Esophagus (tissue), 2 donors: ENCODE data around the gene SMARCA4. TPM values are rescaled to one million over a fixed set of nuclear protein-coding genes. Genes with fewer than 3 reads are reported as not detected.

Experiments
- H3K27ac ChIP-seq, 2 donors: one replicate each; pipeline ENCODE4 v1.5.1; 2013; ENCODE audit warnings: low read depth in 2 of 2, mild to moderate bottlenecking in 2 of 2, inconsistent platforms in 1 of 2, low read length in 1 of 2, moderate library complexity in 1 of 2
- H3K27me3 ChIP-seq, 2 donors: one replicate each; pipeline ENCODE4 v1.6.1; 2013; ENCODE audit warnings: low read length in 2 of 2, control low read depth in 1 of 2, mild to moderate bottlenecking in 1 of 2; ENCODE audit not compliant: insufficient read depth in 2 of 2, control insufficient read depth in 1 of 2
- H3K36me3 ChIP-seq, 2 donors: one replicate each; pipeline ENCODE4 v1.6.1; 2013; ENCODE audit warnings: low read length in 1 of 2; ENCODE audit not compliant: control insufficient read depth in 2 of 2, insufficient read depth in 2 of 2
- H3K4me1 ChIP-seq, 2 donors: one replicate each; pipeline ENCODE4 v1.6.1; 2013; ENCODE audit warnings: low read length in 1 of 2; ENCODE audit not compliant: control insufficient read depth in 2 of 2, insufficient read depth in 2 of 2
- H3K4me3 ChIP-seq, 2 donors: one replicate each; pipeline ENCODE4 v1.5.1; 2013; ENCODE audit warnings: low read length in 2 of 2, mild to moderate bottlenecking in 2 of 2, low read depth in 1 of 2, moderate library complexity in 1 of 2
- H3K9me3 ChIP-seq, 2 donors: one replicate each; pipeline ENCODE4 v1.6.1; 2013; ENCODE audit warnings: mild to moderate bottlenecking in 2 of 2, low read depth in 1 of 2, low read length in 1 of 2, moderate library complexity in 1 of 2; ENCODE audit not compliant: control insufficient read depth in 2 of 2, insufficient read depth in 1 of 2
- WGBS, 2 donors: extraction: QIAGEN DNeasy Blood & Tissue Kit; methylation state at CpG; one replicate each; pipeline ENCODE4 v1.1.7; 2013; 5-methylcytosine and 5-hydroxymethylcytosine counted together
- polyA plus RNA-seq, 2 donors: library from polyadenylated mRNA; stranded (reverse); fragments of 200-250 nt; gene quantifications; one replicate each; pipeline ENCODE4 v1.2.3, GENCODE V29; 2013
- donor health status: healthy with polysubstance abuse.
- donor health status: Bipolar disorder and iron deficiency.

Gene SMARCA4
- polyA plus RNA-seq, 2 donors, result 66.8 to 113 TPM

DNA sequence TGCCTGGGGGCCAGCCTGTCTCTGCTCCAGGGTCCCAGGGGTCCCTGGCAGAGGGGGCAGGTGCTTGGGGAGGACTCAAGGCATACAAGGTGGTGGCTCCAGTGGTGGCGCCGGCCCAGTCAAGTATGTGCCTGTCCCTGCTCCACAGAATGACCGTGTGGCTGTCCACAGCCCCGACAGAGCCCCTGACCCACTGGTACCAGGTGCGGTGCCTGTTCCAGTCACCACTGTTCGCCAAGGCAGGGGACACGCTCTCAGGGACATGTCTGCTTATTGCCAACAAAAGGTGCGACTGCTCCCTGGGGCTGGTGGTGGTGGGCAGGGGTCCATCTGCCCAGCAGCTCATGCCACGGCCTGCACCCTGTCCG, 40.6 kb upstream of the SMARCA4 start:
- Histone ChIP-seq H3K4me3 (no peak overlapping the region), H3K9me3 (no peaks in the 10 kb centered on the region), H3K27me3 (no peaks in the 10 kb centered on the region), H3K36me3 (peaks cover 4 to 51% of the 10 kb centered on the region in 2 donors), H3K4me1 (peaks cover 0 to 11% of the 10 kb centered on the region in 2 donors), H3K27ac (no peak overlapping the region)
- 91 to 92% methylated on average over 10 of the region's 10 CpGs for WGBS, 2 donors

DNA sequence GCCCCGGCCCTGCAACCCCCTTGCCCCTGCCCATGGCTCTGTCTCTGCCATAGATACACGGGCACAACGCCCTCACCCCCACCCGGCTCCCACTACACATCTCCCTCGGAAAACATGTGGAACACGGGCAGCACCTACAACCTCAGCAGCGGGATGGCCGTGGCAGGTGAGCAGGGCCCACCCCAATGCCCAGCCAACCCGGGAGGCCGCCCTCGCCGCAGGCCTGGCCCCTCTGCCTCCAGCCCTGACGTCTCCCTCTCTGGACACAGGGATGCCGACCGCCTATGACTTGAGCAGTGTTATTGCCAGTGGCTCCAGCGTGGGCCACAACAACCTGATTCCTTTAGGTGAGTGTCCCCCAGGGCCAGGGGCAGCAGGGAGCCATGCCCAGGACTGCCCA, 40.0 kb upstream of the SMARCA4 start:
- WGBS, 2 donors, result 82 to 87% methylated on average over 16 of the region's 16 CpGs

DNA sequence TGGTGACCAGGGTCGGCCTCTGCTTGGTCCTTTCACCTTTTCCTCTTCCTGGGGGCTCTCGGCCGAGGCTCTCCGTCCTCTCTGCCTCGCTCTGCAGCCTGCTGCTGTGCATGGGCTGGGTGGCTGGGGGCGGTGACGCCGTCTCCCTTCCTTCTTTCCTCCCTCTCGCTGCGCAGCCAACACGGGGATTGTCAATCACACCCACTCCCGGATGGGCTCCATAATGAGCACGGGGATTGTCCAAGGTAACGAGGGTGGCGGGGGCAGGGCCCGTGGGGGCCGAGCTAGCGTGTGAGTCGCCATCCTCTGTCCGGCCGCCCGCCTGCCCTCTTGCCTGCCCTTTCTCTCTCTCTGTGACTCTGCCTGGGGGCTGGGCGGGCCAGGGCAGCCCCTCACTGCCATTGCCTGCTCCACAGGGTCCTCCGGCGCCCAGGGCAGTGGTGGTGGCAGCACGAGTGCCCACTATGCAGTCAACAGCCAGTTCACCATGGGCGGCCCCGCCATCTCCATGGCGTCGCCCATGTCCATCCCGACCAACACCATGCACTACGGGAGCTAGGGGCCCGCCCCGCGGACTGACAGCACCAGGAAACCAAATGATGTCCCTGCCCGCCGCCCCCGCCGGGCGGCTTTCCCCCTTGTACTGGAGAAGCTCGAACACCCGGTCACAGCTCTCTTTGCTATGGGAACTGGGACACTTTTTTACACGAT, 39.5 kb upstream of the SMARCA4 start:
- H3K9me3 ChIP-seq, result no peaks in the 10 kb centered on the region
- 88 to 89% methylated on average over 43 of the region's 43 CpGs for WGBS, 2 donors
- peaks cover 0 to under 1% of the 10 kb centered on the region in 2 donors for H3K4me1 ChIP-seq

More for the DNA sequence above, 40.0 kb upstream of the SMARCA4 start:
- Histone ChIP-seq H3K4me1 (peaks cover 0 to 6% of the 10 kb centered on the region in 2 donors), H3K27me3 (no peaks in the 10 kb centered on the region), H3K9me3 (no peaks in the 10 kb centered on the region), H3K36me3 (peaks cover 4 to 54% of the 10 kb centered on the region in 2 donors), H3K4me3 (no peak overlapping the region), H3K27ac (no peak overlapping the region)

DNA sequence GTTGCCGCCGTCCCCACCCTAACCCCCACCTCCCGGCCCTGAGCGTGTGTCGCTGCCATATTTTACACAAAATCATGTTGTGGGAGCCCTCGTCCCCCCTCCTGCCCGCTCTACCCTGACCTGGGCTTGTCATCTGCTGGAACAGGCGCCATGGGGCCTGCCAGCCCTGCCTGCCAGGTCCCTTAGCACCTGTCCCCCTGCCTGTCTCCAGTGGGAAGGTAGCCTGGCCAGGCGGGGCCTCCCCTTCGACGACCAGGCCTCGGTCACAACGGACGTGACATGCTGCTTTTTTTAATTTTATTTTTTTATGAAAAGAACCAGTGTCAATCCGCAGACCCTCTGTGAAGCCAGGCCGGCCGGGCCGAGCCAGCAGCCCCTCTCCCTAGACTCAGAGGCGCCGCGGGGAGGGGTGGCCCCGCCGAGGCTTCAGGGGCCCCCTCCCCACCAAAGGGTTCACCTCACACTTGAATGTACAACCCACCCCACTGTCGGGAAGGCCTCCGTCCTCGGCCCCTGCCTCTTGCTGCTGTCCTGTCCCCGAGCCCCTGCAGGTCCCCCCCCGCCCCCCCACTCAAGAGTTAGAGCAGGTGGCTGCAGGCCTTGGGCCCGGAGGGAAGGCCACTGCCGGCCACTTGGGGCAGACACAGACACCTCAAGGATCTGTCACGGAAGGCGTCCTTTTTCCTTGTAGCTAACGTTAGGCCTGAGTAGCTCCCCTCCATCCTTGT, 38.8 kb upstream of the SMARCA4 start:
- no peaks in the 10 kb centered on the region for H3K27me3 ChIP-seq
- H3K4me3 ChIP-seq, result no peak overlapping the region
- H3K4me1 ChIP-seq, result no peaks in the 10 kb centered on the region
- no peak overlapping the region for H3K27ac ChIP-seq
- WGBS, 2 donors, result 77 to 79% methylated on average over 33 of the region's 33 CpGs
- no peaks in the 10 kb centered on the region for H3K9me3 ChIP-seq
- H3K36me3 ChIP-seq, result peaks cover 4 to 50% of the 10 kb centered on the region in 2 donors

More for the DNA sequence above, 39.5 kb upstream of the SMARCA4 start:
- Histone ChIP-seq H3K36me3 (peaks cover 4 to 54% of the 10 kb centered on the region in 2 donors), H3K4me3 (no peak overlapping the region), H3K27me3 (no peaks in the 10 kb centered on the region), H3K27ac (no peak overlapping the region)

DNA sequence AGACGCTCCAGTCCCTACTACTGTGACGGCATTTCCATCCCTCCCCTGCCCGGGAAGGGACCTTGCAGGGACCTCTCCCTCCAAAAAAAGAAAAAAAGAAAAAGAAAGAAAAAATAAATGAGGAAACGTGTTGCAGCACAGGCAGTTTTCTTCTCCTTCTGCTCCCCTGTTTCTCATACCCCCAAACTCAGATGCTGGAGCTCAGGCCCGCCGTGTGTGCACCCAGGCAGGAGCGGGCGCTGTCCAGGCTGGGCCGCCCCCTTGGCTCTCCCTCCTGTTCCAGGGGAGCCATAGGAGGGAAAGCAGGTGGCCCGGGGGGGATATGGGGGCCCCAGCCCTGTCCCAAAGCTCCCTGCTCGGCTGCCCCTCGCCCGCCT, 38.2 kb upstream of the SMARCA4 start:
- peaks cover 4 to 50% of the 10 kb centered on the region in 2 donors for H3K36me3 ChIP-seq
- no peak overlapping the region for H3K27ac ChIP-seq
- no peaks in the 10 kb centered on the region for H3K27me3 ChIP-seq
- no peaks in the 10 kb centered on the region for H3K9me3 ChIP-seq
- H3K4me1 ChIP-seq, result peaks cover 3 to 4% of the 10 kb centered on the region in 2 donors
- H3K4me3 ChIP-seq, result no peak overlapping the region
- 87 to 89% methylated on average over 13 of the region's 13 CpGs for WGBS, 2 donors

GRCh38 chr19:10923260-10924112, 37.3 kb upstream of the SMARCA4 start:
- no peak overlapping the region for H3K27ac ChIP-seq
- peaks cover 4 to 6% of the 10 kb centered on the region in 2 donors for H3K4me1 ChIP-seq
- H3K27me3 ChIP-seq, result no peaks in the 10 kb centered on the region
- H3K4me3 ChIP-seq, result no peak overlapping the region
- no peaks in the 10 kb centered on the region for H3K9me3 ChIP-seq
- H3K36me3 ChIP-seq, result peaks cover 4 to 48% of the 10 kb centered on the region in 2 donors
- 89% methylated on average over 29 of the region's 29 CpGs for WGBS, 2 donors

GRCh38 chr19:10924597-10924996, 36.2 kb upstream of the SMARCA4 start:
- Histone ChIP-seq H3K4me1 (peaks cover 4 to 11% of the 10 kb centered on the region in 2 donors), H3K27me3 (no peaks in the 10 kb centered on the region), H3K4me3 (no peak overlapping the region), H3K36me3 (peaks cover 4 to 45% of the 10 kb centered on the region in 2 donors), H3K9me3 (no peaks in the 10 kb centered on the region), H3K27ac (no peak overlapping the region)
- 81 to 84% methylated on average over 13 of the region's 13 CpGs for WGBS, 2 donors

DNA sequence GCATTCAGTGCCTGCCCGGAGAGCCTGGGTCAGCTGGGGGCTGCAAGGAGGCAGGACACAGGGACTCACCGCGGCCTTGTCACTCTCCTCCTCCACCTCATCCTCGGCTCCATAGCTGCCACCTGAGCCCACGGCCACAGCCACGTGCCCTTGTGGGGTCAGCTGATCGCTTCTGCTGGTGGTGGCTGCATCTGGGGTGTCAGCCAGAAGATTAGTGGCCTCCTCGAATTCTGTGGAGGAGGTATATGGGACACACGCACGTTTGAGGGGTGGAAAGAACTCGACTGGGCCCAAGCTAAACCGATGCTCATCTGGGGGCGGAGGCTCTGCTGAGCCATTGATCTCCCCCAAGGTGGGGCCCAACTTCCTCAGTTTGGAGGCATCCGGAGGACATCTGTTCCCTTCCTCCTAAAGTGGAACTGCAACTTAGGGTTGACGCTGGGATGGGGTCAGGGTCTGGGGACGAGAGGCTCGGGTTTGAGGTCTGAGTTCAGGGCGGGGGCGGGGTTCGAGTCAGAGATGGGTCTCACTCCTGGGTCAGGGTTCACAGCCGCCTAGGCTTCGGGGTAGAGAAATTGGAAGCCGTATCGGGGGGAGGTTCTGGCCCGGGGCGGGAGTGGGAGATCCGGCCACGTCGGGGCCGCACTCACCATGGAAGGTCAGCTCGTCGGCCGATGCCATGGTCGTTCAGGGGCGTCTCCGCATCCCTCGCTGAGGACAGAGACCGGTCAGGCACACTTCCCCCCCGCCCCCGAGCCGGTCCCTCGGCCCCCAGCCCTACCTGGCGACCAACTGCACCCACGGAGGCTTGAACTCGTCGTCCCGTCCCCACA, 32.9 kb upstream of the SMARCA4 start:
- peak overlapping the region; percentile 78 to 84 for H3K27ac ChIP-seq
- no peaks in the 10 kb centered on the region for H3K9me3 ChIP-seq
- H3K4me3 ChIP-seq, result peak overlapping the region; percentile 77 to 98
- H3K36me3 ChIP-seq, result peaks cover 4 to 20% of the 10 kb centered on the region in 2 donors
- H3K4me1 ChIP-seq, result peaks cover 4 to 13% of the 10 kb centered on the region in 2 donors
- 6 to 7% methylated on average over 44 to 47 of the region's 47 CpGs for WGBS, 2 donors
- H3K27me3 ChIP-seq, result no peaks in the 10 kb centered on the region
